Astrocyte of the cerebellum (primary cell): ENCODE data around the gene FSD2.

Experiments
- DNase-seq: peaks from one replicate; pipeline ENCODE4 v3.0.0-alpha.2; 2011; ENCODE audit warnings: low read depth
- H3K4me3 ChIP-seq: 2 replicates; pipeline ENCODE4 v1.5.1; 2011; ENCODE audit warnings: mild to moderate bottlenecking, low read depth, low read length, moderate library complexity
- CTCF ChIP-seq: IDR thresholded peaks from 2 replicates; pipeline ENCODE4 v1.5.1; 2012; ENCODE audit warnings: low read length, low read depth, moderate library complexity, mild to moderate bottlenecking; ENCODE audit errors: missing control alignments
- in situ Hi-C: cut with HindIII; loops from 2 replicates; pipeline ENCODE4 v1.10.0; 2017; ENCODE audit warnings: low sequenced_read_pairs

Gene FSD2

GRCh38 chr15:82807920-82808633, 2.2 kb upstream of the FSD2 start:
- in situ Hi-C loops = no loop called here
- no peak for DNase-seq
- H3K4me3 ChIP-seq = no peak overlapping the region
- TF ChIP-seq CTCF = no peak

- in situ Hi-C loops = no loop called here
- DNase-seq = no peak
- H3K4me3 ChIP-seq = no peak overlapping the region
- no peak for TF ChIP-seq CTCF
Observed at GRCh38 chr15:82804575-82804949, 1.3 kb downstream of the FSD2 start.

- DNase-seq = no peak
- TF ChIP-seq CTCF = no peak
- in situ Hi-C loops = no loop called here
- no peak overlapping the region for H3K4me3 ChIP-seq
Observed at GRCh38 chr15:82803793-82804574, 1.9 kb downstream of the FSD2 start.

- H3K4me3 ChIP-seq = no peak overlapping the region
- in situ Hi-C loops = no loop called here
- DNase-seq = no peak
- no peak for TF ChIP-seq CTCF
Observed at GRCh38 chr15:82802497-82802896, 3.4 kb downstream of the FSD2 start.

GRCh38 chr15:82799183-82799841, 6.6 kb downstream of the FSD2 start:
- no peak for TF ChIP-seq CTCF
- no peak overlapping the region for H3K4me3 ChIP-seq
- no peak for DNase-seq
- in situ Hi-C loops = no loop called here

- in situ Hi-C loops = no loop called here
- H3K4me3 ChIP-seq = no peak overlapping the region
- no peak for TF ChIP-seq CTCF
- no peak for DNase-seq
Observed at GRCh38 chr15:82798531-82799166, 7.2 kb downstream of the FSD2 start.
